RPMI8226 (cell line): ENCODE measurements around the gene TMEM186.
"Not testable (repeated sequence)": the region's sequence is repeated elsewhere in the genome, so short reads cannot be mapped to it uniquely, and the experiment has no call there.

ENCODE experiments used
- DNase-seq: peaks from one replicate; pipeline ENCODE4 v3.0.0-alpha.2; 2015

Gene TMEM186

GRCh38 chr16:8808613-8809353 is 11.3 kb upstream of the TMEM186 start:
- DNase-seq: no peak

DNA sequence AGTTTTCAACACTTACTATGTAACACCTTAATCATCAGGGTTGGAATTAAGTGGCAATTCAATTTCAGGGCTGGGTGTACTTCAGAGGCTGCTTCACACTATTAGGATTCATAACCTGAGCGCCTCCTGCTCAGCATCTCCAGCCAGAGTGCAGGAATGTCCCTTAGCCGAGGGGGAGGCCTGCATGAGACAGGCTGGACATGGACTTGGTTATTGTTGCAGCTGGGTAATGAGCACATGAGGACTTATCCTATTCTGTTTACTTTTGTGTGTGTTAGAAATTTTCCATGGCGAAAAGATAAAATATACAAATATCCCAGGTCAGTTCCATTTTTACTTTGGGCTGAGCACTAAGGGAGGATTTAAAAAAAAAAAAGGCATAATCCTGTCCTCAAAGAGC is 10.6 kb upstream of the TMEM186 start:
- no peak for DNase-seq

DNA sequence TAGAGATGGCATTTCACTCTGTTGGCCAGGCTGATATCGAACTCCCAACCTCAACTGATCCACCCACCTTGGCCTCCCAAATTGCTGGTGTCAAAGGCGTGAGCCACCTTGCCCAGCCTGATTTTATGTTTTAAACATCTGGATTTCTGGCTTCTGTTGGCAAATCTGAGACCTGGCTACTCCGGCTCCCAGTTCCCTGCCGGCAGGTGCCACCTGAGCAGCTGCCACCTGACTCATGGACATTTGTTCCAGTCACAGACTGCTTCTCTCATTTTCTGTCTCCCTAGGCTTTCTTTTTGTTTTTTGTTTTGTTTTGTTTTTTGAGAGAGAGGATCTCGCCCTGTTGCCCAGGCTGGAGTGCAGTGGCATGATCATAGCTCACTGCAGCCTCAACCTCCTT is 9.8 kb upstream of the TMEM186 start:
- DNase-seq: no peak

GRCh38 chr16:8806272-8806983 is 9.0 kb upstream of the TMEM186 start:
- DNase-seq: no peak

GRCh38 chr16:8804313-8804712 is 6.9 kb upstream of the TMEM186 start:
- no peak for DNase-seq

DNA sequence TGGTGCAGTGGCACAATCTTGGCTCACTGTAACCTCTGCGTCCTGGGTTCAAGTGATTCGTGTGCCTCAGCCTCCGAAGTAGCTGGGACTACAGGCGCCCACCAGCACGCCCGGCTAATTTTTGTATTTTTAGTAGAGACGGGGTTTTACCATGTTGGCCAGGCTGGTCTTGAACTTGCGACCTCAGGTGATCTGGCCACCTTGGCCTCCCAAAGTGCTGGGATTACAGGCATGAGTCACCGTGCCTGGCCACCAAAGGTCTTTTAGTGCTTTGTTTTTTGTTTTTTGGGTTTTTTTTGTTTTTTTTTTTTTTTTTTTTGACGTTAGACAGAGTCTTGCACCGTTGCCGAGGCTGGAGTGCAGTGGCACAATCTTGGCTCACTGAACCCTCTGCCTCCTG is 6.3 kb upstream of the TMEM186 start:
- DNase-seq: not testable (repeated sequence)

DNA sequence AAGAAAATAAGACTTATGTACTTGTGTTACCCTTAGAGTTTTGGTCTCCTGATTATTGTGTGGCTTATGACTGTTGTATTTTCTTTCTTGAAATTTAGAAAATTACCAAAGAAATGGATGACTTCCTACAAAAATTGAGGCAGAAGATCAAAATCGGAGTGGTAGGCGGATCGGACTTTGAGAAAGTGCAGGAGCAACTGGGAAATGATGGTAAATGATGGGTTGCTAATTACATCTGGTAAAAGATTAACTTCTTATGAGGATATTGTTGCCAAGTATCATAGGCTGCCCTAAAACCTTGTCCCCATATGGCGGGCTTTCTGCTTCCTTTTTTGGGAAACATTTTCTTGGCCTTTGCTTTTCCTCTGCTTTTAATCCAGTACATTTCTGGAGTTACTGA is 4.3 kb upstream of the TMEM186 start:
- no peak for DNase-seq

- peak; percentile 11 for DNase-seq
Observed at GRCh38 chr16:8798535-8799157, 1.2 kb upstream of the TMEM186 start.

DNA sequence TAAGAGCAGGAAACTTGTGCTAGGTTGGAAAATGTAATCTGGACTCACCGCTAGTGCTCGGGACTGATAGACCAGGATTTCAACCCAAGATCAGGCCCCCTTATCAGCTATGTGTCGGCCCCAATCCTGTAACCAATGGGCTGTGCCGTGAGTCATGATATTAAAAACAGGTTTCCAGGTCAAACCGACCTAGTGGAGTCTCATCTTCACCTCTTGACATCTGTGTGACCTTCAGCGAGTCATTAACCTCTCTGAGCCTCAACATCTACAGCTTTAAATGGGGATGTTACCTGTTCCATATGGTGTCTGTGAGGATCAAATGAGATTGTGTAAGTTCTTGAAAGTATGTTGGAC is 712 bp upstream of the TMEM186 start:
- no peak for DNase-seq

DNA sequence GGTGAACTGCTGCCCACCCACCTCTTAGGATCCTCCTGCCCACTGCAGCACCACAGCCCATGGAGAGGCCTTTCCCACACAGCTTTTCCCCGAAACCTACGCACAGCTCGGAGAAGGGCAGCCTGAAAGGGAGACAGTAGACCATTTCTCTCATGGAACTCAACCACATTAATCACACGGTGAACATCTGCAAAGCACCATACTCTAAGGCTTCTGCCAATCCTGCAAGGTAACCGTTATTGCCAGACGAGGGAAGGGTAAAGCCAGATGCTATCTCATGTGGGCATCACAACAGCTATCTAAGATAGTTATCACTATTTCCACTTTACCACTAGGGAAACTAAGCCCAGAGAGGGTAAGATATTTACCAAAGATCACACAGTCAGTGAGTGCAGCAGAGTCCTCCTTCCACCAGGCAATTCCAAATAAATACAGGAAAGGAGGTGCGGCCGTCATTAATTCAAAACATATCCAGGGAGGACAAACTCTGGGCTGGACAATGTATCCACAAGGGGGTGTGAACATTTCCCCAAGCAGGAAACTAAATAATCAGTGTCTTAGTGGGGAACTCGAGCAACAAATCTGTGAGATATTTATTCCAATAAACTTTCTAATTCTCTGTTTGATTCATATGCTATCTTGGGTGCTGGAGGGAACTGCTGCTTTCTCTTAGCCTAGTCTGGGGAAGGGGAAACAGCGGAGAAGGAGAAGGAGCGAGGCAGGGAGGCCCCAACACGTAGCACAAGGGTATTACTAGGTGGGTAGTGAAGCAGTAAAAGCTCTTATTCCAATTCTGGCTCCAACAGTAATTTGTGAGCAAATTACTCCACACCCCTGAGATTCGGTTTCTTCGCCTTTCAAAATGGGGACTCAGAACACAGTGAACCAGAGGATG is 723 bp downstream of the TMEM186 start:
- no peak for DNase-seq

- DNase-seq: no peak
Observed at GRCh38 chr16:8795818-8796217, 1.6 kb downstream of the TMEM186 start.

GRCh38 chr16:8795091-8795490 is 2.3 kb downstream of the TMEM186 start:
- DNase-seq: no peak

- no peak for DNase-seq
Observed at GRCh38 chr16:8788578-8789172, 8.8 kb downstream of the TMEM186 start.

- not testable (repeated sequence) for DNase-seq
Observed at GRCh38 chr16:8786316-8786715, 11.1 kb downstream of the TMEM186 start.

DNA sequence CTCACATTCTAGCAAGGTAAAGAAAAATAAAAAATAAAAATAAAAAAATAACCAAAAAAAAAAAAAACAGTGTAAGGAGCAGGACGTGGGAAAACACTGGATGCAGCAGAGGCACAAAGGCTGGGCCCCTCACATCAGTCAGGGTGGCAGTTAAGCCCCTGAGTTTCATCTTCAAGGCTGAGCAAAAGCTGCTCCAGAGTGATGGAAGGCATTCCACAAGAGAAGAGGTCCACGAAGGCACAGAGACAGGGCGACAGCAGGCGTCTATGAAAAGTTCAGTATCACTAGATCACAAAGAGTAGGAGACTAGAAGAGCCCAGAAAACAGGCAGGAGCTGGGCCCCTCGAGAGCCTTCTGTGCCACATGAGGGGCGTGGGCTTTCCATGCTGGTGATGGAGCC is 12.0 kb downstream of the TMEM186 start:
- no peak for DNase-seq

DNA sequence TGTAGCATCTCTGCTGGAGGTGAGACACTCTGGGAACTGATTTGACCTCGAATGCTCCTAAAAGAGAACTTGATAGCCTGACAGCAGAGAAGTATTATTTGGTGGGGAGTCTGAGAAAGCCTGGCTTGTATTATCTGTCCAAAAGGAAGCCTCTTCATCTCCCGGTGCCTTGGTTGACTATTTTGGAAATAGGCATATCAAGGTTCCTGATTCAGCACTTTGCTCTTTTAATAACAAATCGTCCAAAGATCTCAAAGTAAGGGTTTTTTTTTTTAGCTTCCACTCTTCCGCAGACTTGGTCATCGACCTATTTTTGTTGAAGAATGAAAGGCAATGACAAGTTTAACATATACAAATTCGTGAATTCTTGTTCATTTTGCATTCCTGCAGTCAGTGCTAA is 14.8 kb downstream of the TMEM186 start:
- no peak for DNase-seq

- DNase-seq: no peak
Observed at GRCh38 chr16:8781797-8782196, 15.6 kb downstream of the TMEM186 start.

DNA sequence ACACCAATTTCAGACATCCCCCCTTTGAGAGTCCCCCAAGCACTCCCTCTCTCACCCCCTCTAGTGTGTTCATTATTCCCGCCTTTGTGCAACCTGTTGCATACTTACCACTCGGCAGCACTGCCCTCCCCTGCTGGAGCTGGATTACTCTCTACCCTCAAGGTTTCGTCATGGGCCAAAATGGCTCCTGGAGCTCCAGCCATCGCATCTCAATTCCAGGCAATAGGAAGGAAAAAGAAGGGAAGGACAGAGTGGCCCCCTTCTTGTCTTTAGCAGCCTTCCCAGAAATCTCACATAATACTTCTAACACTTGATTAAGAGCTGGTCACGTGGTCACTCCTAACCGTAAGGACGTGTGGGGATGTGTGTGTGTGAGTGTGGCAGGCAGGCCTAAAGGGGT is 20.2 kb downstream of the TMEM186 start:
- DNase-seq: no peak

- peak; percentile 17 for DNase-seq
Observed at GRCh38 chr16:8776129-8776584, 21.3 kb downstream of the TMEM186 start.

DNA sequence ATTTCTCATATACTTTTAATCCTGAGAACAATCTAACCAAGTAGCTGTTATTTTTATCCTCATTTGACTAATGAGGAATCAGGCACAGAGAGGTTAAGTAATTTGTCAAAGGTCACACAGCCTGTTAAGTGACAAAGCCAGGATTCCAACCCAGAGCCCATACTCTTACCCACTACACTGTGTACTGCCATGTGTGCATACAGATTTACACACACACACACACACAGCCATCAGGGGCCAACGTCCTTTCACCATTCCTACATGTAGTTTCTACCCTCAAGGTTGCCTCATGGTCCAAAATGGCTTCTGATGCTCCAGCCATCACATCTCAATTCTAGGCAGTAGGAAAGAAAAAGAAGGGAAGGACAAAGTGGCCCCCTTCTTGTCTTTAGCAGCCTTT is 22.1 kb downstream of the TMEM186 start:
- DNase-seq: no peak

DNA sequence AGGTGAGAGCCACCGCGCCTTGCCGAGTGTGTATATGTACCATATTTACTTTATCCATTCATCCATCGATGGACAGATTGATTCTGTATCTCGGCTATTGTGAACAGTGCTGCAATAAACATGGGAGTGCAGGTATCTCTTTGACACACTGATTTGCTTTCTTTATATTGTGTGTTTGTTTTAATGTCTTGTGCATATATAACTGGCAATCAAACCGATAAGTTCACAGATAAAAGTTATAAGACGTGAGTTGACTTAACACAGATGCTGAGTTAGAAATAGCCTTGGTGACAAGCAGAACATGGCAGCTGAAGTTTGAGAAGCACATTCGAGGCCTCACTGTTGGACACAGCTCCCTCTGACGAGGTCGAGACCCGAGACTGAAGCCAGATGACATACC is 23.2 kb downstream of the TMEM186 start:
- no peak for DNase-seq

GRCh38 chr16:8773537-8773936 is 23.9 kb downstream of the TMEM186 start:
- no peak for DNase-seq

DNA sequence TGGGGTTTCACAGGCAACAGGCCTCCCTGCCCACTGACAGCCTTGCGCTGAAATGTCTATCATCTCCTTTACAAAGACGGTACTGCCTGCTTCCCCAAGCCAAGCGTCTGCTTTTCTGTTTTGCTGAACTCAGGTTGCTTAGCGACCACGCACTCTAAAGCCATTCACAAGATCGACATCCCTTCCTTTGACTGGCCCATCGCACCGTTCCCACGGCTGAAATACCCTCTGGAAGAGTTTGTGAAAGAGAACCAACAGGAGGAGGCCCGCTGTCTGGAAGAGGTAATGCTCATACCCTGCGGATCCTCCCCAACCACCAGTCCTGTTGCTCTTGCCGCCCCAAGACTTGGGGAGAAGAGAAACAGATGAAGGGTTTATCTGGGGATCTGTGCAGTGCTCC is 28.7 kb downstream of the TMEM186 start:
- no peak for DNase-seq
